ENCODE results near the gene SDK1.

GRCh38 chr7:4158441-4159153, 857.5 kb downstream of the SDK1 start:
- TF ChIP-seq, protein P1, sequence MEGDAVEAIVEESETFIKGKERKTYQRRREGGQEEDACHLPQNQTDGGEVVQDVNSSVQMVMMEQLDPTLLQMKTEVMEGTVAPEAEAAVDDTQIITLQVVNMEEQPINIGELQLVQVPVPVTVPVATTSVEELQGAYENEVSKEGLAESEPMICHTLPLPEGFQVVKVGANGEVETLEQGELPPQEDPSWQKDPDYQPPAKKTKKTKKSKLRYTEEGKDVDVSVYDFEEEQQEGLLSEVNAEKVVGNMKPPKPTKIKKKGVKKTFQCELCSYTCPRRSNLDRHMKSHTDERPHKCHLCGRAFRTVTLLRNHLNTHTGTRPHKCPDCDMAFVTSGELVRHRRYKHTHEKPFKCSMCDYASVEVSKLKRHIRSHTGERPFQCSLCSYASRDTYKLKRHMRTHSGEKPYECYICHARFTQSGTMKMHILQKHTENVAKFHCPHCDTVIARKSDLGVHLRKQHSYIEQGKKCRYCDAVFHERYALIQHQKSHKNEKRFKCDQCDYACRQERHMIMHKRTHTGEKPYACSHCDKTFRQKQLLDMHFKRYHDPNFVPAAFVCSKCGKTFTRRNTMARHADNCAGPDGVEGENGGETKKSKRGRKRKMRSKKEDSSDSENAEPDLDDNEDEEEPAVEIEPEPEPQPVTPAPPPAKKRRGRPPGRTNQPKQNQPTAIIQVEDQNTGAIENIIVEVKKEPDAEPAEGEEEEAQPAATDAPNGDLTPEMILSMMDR (conservative IDR thresholded peaks at IDR 0.05; ENCODE audit: low read length) = no peak
- TF ChIP-seq EZH2phosphoT487 (IDR thresholded peaks at IDR 0.05; ENCODE audit: borderline replicate concordance, low read depth, low read length) = no peak

Measured in OCI-LY7 (cell line).